Fibroblast of lung (primary cell): ENCODE data around the gene P2RY6. TPM values are rescaled to one million over a fixed set of nuclear protein-coding genes. Genes with fewer than 3 reads are reported as not detected.

ENCODE experiments used
- DNase-seq, 2 donors: peaks; one replicate each; pipeline versions ENCODE4 v3.0.0 to v3.0.0-alpha.2; 2010; ENCODE audit warnings: low read depth in 2 of 2
- H2AFZ ChIP-seq: 2 replicates; pipeline ENCODE4 v1.5.1; 2012; ENCODE audit warnings: low read length, control low read depth, inconsistent platforms
- H3K27ac ChIP-seq: 2 replicates; pipeline ENCODE4 v1.5.1; 2011; ENCODE audit warnings: low read length, control low read depth; ENCODE audit not compliant: insufficient read depth
- H3K27me3 ChIP-seq: 2 replicates; pipeline ENCODE4 v1.5.1; 2011; ENCODE audit warnings: mild to moderate bottlenecking, low read length; ENCODE audit not compliant: control insufficient read depth, insufficient read depth
- H3K36me3 ChIP-seq: 2 replicates; pipeline ENCODE4 v1.5.1; 2011; ENCODE audit warnings: low read length; ENCODE audit not compliant: control insufficient read depth, insufficient read depth
- H3K4me1 ChIP-seq: 2 replicates; pipeline ENCODE4 v1.5.1; 2011; ENCODE audit warnings: low read length; ENCODE audit not compliant: control insufficient read depth, insufficient read depth; ENCODE audit errors: extremely low read depth
- H3K4me2 ChIP-seq: 2 replicates; pipeline ENCODE4 v1.5.1; 2011; ENCODE audit warnings: low read length, control low read depth; ENCODE audit not compliant: insufficient read depth; ENCODE audit errors: extremely low read depth
- H3K4me3 ChIP-seq, 4 experiments: fragments of 200-600 bp in 1 of 4; sonication (generic) in 1 of 4; replicated peaks in 1 of 4; 2 replicates each; pipeline ENCODE4 v1.5.1; 2011 to 2016; ENCODE audit warnings: low read length in 4 of 4, low read depth in 3 of 4, mild to moderate bottlenecking in 3 of 4, control low read depth in 2 of 4, inconsistent platforms in 1 of 4, mixed read lengths in 1 of 4; ENCODE audit not compliant: insufficient read depth in 1 of 4; ENCODE audit errors: control extremely low read depth in 1 of 4
- H3K79me2 ChIP-seq: 2 replicates; pipeline ENCODE4 v1.5.1; 2012; ENCODE audit warnings: mild to moderate bottlenecking, low read length, inconsistent platforms; ENCODE audit not compliant: control insufficient read depth, insufficient read depth
- H3K9ac ChIP-seq: 2 replicates; pipeline ENCODE4 v1.5.1; 2011; ENCODE audit warnings: mild to moderate bottlenecking, low read length, control low read depth; ENCODE audit not compliant: insufficient read depth
- H3K9me3 ChIP-seq: 2 replicates; pipeline ENCODE4 v1.5.1; 2012; ENCODE audit warnings: low read depth, low read length; ENCODE audit not compliant: control insufficient read depth, insufficient read depth
- H4K20me1 ChIP-seq: 2 replicates; pipeline ENCODE4 v1.5.1; 2011; ENCODE audit warnings: low read length; ENCODE audit not compliant: control insufficient read depth, insufficient read depth; ENCODE audit errors: extremely low read depth
- EZH2 ChIP-seq: IDR thresholded peaks from 2 replicates; pipeline ENCODE4 v1.5.1; 2012; ENCODE audit warnings: low read length, control low read depth, mild to moderate bottlenecking; ENCODE audit errors: missing control alignments
- polyA plus RNA-seq, 2 donors: library from polyadenylated mRNA; depleted of rRNA in 1 of 2; stranded (reverse) in 1 of 2; unstranded in 1 of 2; fragments of >200 nt; gene quantifications; 2 replicates each; pipeline ENCODE4 v1.2.1, GENCODE V29; 2011 to 2012; ENCODE audit warnings: missing spikeins in 1 of 2
- total RNA-seq: library from RNA; depleted of rRNA; stranded (reverse); fragments of >200 nt; gene quantifications from 2 replicates; pipeline ENCODE4 v1.2.1, GENCODE V29; 2014
- TF ChIP-seq, protein P1 (sequence below), 2 donors: IDR thresholded peaks in 1 of 2; conservative IDR thresholded peaks in 1 of 2; 1 replicate in 1 of 2; 2 replicates in 1 of 2; pipeline ENCODE4 v1.5.1; 2011 to 2012; ENCODE audit warnings: low read length in 2 of 2, control low read depth in 1 of 2, inconsistent platforms in 1 of 2, low read depth in 1 of 2, mild to moderate bottlenecking in 1 of 2

P2RY6 gene
- total and polyA plus RNA-seq, 2 donors (not counting 1 experiment from before 2014, with no cell fraction given) = 0.12 to 0.33 TPM

DNA sequence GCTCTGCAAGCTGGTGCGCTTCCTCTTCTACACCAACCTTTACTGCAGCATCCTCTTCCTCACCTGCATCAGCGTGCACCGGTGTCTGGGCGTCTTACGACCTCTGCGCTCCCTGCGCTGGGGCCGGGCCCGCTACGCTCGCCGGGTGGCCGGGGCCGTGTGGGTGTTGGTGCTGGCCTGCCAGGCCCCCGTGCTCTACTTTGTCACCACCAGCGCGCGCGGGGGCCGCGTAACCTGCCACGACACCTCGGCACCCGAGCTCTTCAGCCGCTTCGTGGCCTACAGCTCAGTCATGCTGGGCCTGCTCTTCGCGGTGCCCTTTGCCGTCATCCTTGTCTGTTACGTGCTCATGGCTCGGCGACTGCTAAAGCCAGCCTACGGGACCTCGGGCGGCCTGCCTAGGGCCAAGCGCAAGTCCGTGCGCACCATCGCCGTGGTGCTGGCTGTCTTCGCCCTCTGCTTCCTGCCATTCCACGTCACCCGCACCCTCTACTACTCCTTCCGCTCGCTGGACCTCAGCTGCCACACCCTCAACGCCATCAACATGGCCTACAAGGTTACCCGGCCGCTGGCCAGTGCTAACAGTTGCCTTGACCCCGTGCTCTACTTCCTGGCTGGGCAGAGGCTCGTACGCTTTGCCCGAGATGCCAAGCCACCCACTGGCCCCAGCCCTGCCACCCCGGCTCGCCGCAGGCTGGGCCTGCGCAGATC, 37.5 kb upstream of the P2RY6 start:
- H3K9me3 ChIP-seq = no peaks in the 10 kb centered on the region
- TF ChIP-seq EZH2 = no peak
- TF ChIP-seq, protein P1, sequence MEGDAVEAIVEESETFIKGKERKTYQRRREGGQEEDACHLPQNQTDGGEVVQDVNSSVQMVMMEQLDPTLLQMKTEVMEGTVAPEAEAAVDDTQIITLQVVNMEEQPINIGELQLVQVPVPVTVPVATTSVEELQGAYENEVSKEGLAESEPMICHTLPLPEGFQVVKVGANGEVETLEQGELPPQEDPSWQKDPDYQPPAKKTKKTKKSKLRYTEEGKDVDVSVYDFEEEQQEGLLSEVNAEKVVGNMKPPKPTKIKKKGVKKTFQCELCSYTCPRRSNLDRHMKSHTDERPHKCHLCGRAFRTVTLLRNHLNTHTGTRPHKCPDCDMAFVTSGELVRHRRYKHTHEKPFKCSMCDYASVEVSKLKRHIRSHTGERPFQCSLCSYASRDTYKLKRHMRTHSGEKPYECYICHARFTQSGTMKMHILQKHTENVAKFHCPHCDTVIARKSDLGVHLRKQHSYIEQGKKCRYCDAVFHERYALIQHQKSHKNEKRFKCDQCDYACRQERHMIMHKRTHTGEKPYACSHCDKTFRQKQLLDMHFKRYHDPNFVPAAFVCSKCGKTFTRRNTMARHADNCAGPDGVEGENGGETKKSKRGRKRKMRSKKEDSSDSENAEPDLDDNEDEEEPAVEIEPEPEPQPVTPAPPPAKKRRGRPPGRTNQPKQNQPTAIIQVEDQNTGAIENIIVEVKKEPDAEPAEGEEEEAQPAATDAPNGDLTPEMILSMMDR (conservative IDR thresholded peaks at IDR 0.05 in 1 of 2, IDR thresholded peaks at IDR 0.05 in 1 of 2; ENCODE audit: low read depth in 1 of 2, low read length in 2 of 2) = no peak

DNA sequence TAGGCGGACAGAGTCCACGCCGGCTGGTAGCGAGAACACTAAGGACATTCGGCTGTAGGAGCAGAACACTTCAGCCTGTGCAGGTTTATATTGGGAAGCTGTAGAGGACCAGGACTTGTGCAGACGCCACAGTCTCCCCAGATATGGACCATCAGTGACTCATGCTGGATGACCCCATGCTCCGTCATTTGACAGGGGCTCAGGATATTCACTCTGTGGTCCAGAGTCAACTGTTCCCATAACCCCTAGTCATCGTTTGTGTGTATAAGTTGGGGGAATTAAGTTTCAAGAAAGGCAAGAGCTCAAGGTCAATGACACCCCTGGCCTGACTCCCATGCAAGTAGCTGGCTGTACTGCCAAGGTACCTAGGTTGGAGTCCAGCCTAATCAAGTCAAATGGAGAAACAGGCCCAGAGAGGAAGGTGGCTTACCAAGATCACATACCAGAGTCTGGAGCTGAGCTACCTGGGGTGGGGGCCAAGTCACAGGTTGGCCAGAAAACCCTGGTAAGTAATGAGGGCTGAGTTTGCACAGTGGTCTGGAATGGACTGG, 36.8 kb upstream of the P2RY6 start:
- no peaks in the 10 kb centered on the region for H3K36me3 ChIP-seq
- H3K9ac ChIP-seq = no peak overlapping the region
- no peak overlapping the region for H3K27ac ChIP-seq
- TF ChIP-seq, protein P1 (conservative IDR thresholded peaks at IDR 0.05 in 1 of 2, IDR thresholded peaks at IDR 0.05 in 1 of 2; ENCODE audit: low read depth in 1 of 2, low read length in 2 of 2) = no peak
- no peak for TF ChIP-seq EZH2
- H3K27me3 ChIP-seq = no peaks in the 10 kb centered on the region
- H3K9me3 ChIP-seq = no peaks in the 10 kb centered on the region
- no peak overlapping the region for H2AFZ ChIP-seq
- peaks cover 5% of the 10 kb centered on the region for H3K4me1 ChIP-seq
- DNase-seq = no peak
- H3K79me2 ChIP-seq = no peaks in the 10 kb centered on the region
- H4K20me1 ChIP-seq = no peaks in the 10 kb centered on the region
- no peak overlapping the region for H3K4me2 ChIP-seq
- H3K4me3 ChIP-seq = no peak overlapping the region

More for the DNA sequence above, 37.5 kb upstream of the P2RY6 start:
- no peaks in the 10 kb centered on the region for H3K27me3 ChIP-seq
- no peak overlapping the region for H3K4me3 ChIP-seq
- H3K4me2 ChIP-seq = no peak overlapping the region
- H3K79me2 ChIP-seq = no peaks in the 10 kb centered on the region
- H3K27ac ChIP-seq = no peak overlapping the region
- H3K4me1 ChIP-seq = peaks cover 4% of the 10 kb centered on the region
- no peaks in the 10 kb centered on the region for H4K20me1 ChIP-seq
- no peaks in the 10 kb centered on the region for H3K36me3 ChIP-seq
- DNase-seq = no peak
- H3K9ac ChIP-seq = no peak overlapping the region
- no peak overlapping the region for H2AFZ ChIP-seq

DNA sequence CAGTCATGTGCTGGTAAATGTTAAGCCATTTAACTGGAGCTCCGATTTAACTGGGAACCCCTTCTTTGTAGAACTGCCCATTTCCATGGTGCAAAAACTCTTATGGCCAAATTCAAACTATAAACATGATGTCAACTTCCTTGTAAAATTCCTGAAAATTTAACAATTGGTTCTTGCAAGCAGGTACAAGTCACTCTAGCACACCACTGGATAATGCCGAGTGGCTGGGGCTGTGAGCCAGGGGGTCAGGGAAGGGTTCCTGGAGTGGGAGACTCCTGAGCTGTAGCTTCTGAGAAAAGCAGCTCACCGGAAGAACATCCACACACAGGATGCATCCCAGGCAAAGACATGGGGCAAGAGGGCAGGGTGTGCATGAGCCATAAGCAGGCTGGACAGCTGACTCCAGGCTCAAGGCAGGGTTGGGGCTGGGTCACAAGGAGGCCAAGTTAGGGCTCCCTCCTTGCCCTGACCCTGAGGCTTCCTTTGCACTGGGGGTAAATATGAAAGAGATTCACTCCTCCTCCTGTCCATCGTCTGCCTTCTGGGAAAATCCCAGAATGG, 35.9 kb upstream of the P2RY6 start:
- Histone ChIP-seq H3K9ac (no peak overlapping the region), H3K4me1 (peaks cover 6% of the 10 kb centered on the region), H4K20me1 (no peaks in the 10 kb centered on the region), H3K27ac (no peak overlapping the region), H3K4me2 (no peak overlapping the region), H3K9me3 (no peaks in the 10 kb centered on the region), H3K36me3 (no peaks in the 10 kb centered on the region), H3K27me3 (no peaks in the 10 kb centered on the region), H3K79me2 (no peaks in the 10 kb centered on the region), H2AFZ (no peak overlapping the region), H3K4me3 (no peak overlapping the region)
- no peak for DNase-seq
- TF ChIP-seq, protein P1 (conservative IDR thresholded peaks at IDR 0.05 in 1 of 2, IDR thresholded peaks at IDR 0.05 in 1 of 2; ENCODE audit: low read depth in 1 of 2, low read length in 2 of 2) = no peak
- TF ChIP-seq EZH2 = no peak
